Calu3 (cell line): ENCODE results near the gene TSPAN4. TPM values are rescaled to one million over a fixed set of nuclear protein-coding genes. Genes with fewer than 3 reads are reported as not detected.

Experiments used
- BruUV-seq: library from RNA; stranded (reverse); fragments of 400-500 nt; replicated peaks from 2 replicates; lab custom pipeline; 2021; lab: Mats Ljungman, UMichigan
- CTCF ChIA-PET: fragments of 300-600 bp; sonication (Branson Sonifier 250); formaldehyde crosslinking; loops from one replicate; lab custom pipeline; 2022; ENCODE audit warnings: antibody characterized with exemption; lab: Charles Lee
- DNase-seq: peaks from one replicate; pipeline ENCODE4 v3.0.0; 2022
- H3K27ac Mint-ChIP-seq: one replicate; pipeline ENCODE4 v1.8.0; 2022; ENCODE audit warnings: mixed read lengths; ENCODE audit not compliant: unreplicated experiment
- H3K27me3 Mint-ChIP-seq: one replicate; pipeline ENCODE4 v1.8.0; 2022; ENCODE audit warnings: mixed read lengths; ENCODE audit not compliant: unreplicated experiment
- H3K36me3 Mint-ChIP-seq: one replicate; pipeline ENCODE4 v1.8.0; 2022; ENCODE audit warnings: mild to moderate bottlenecking, moderate library complexity, mixed read lengths; ENCODE audit not compliant: insufficient read depth, unreplicated experiment
- H3K4me1 Mint-ChIP-seq: one replicate; pipeline ENCODE4 v1.8.0; 2022; ENCODE audit warnings: mild to moderate bottlenecking, low read depth, mixed read lengths; ENCODE audit not compliant: unreplicated experiment
- H3K4me3 Mint-ChIP-seq: one replicate; pipeline ENCODE4 v1.8.0; 2022; ENCODE audit warnings: mild to moderate bottlenecking, low read depth, moderate library complexity, mixed read lengths; ENCODE audit not compliant: unreplicated experiment
- H3K9me3 Mint-ChIP-seq: one replicate; pipeline ENCODE4 v1.8.0; 2022; ENCODE audit warnings: low read depth, mixed read lengths; ENCODE audit not compliant: unreplicated experiment
- intact Hi-C: fragments of 100-400 bp; cut with micrococcal nuclease; formaldehyde crosslinking; loops from one replicate; pipeline ENCODE4 v1.10.0; 2022; ENCODE audit not compliant: unreplicated experiment
- total RNA-seq: library from RNA; stranded (reverse); gene quantifications from 2 replicates; pipeline ENCODE4 v1.2.3, GENCODE V29; 2022
- TF ChIP-seq, protein P1 (sequence below): fragments of 200-600 bp; IDR thresholded peaks from one replicate; pipeline ENCODE4 v1.8.0; 2022; ENCODE audit warnings: antibody characterized with exemption; ENCODE audit not compliant: unreplicated experiment

TSPAN4 gene
- total RNA-seq, 1 experiment from 2014 or later, result 36.3 TPM

- BruUV-seq, result no TSS peak
- no peaks in the 10 kb centered on the region for H3K9me3 Mint-ChIP-seq
- intact Hi-C loops, result no loop called here
- H3K4me1 Mint-ChIP-seq, result peaks cover 9% of the 10 kb centered on the region
- H3K27me3 Mint-ChIP-seq, result no peaks in the 10 kb centered on the region
- CTCF ChIA-PET, result interaction anchor here (0.6 to 1.7 kb wide), 7 partner anchors 9 to 961 kb away, joined by 3 to 9 read pairs (median 5); partner anchors contain the start of genes RPLP2 and TSPAN4
- TF ChIP-seq, protein P1, sequence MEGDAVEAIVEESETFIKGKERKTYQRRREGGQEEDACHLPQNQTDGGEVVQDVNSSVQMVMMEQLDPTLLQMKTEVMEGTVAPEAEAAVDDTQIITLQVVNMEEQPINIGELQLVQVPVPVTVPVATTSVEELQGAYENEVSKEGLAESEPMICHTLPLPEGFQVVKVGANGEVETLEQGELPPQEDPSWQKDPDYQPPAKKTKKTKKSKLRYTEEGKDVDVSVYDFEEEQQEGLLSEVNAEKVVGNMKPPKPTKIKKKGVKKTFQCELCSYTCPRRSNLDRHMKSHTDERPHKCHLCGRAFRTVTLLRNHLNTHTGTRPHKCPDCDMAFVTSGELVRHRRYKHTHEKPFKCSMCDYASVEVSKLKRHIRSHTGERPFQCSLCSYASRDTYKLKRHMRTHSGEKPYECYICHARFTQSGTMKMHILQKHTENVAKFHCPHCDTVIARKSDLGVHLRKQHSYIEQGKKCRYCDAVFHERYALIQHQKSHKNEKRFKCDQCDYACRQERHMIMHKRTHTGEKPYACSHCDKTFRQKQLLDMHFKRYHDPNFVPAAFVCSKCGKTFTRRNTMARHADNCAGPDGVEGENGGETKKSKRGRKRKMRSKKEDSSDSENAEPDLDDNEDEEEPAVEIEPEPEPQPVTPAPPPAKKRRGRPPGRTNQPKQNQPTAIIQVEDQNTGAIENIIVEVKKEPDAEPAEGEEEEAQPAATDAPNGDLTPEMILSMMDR, result no peak
- peak overlapping the region; percentile 88 for H3K27ac Mint-ChIP-seq
- H3K4me3 Mint-ChIP-seq, result peak overlapping the region; percentile 77
- DNase-seq, result peak; percentile 93
- peaks cover 76% of the 10 kb centered on the region for H3K36me3 Mint-ChIP-seq
Measured at GRCh38 chr11:819129-819931, 23.3 kb upstream of the TSPAN4 start.

DNA sequence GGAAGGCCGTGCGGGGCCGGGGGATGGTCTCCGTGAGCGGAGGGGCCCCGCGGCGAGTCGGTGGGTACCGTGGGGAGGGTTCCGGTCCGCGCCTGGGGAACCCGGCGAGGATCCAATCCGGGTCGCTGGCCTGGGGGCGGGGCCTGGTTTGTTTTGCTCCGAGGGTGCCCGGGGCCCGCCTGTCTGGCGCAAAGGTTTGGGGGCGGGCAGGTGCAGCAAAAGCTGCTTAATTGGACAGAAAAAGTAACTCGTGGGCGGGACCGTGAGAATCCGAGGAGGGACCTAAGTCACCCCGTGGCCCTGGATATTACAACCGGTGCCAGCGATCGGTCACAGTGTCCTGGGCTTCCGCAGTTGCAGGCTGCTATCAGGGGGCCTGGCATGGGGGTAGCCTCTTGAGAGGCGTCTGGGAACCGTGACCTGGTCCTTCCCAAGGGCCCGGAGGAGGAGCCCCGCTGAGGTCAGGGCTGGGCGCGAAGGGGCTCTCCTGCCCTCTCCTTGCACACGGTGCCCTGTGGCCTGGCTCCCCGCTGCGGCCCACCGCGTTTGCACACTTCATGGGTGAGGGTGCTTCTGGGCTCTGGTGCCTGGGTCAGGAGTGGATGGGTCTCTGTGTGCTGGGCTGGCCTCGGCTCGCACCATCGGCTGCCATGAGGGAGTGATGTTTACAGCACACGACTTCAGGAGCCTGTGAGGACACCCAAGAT, 22.6 kb upstream of the TSPAN4 start:
- TF ChIP-seq, protein P1, result no peak
- no peaks in the 10 kb centered on the region for H3K27me3 Mint-ChIP-seq
- H3K9me3 Mint-ChIP-seq, result no peaks in the 10 kb centered on the region
- H3K4me1 Mint-ChIP-seq, result peaks cover 14% of the 10 kb centered on the region
- peak overlapping the region; percentile 77 for H3K4me3 Mint-ChIP-seq
- CTCF ChIA-PET, result interaction anchor here (0.7 to 1.7 kb wide), 6 partner anchors 9 to 24 kb away, joined by 3 to 9 read pairs (median 5); partner anchors contain the start of genes RPLP2 and TSPAN4
- DNase-seq, result peak; percentile 93
- H3K36me3 Mint-ChIP-seq, result peaks cover 76% of the 10 kb centered on the region
- peak overlapping the region; percentile 88 for H3K27ac Mint-ChIP-seq
- BruUV-seq, result TSS peak; percentile 47
- intact Hi-C loops, result no loop called here

- intact Hi-C loops, result no loop called here
- TF ChIP-seq, protein P1, result no peak
- H3K4me3 Mint-ChIP-seq, result peak overlapping the region; percentile 77
- peaks cover 20% of the 10 kb centered on the region for H3K4me1 Mint-ChIP-seq
- peaks cover 78% of the 10 kb centered on the region for H3K36me3 Mint-ChIP-seq
- no TSS peak for BruUV-seq
- H3K27ac Mint-ChIP-seq, result peak overlapping the region; percentile 88
- peak; percentile 87 for DNase-seq
- no peaks in the 10 kb centered on the region for H3K27me3 Mint-ChIP-seq
- H3K9me3 Mint-ChIP-seq, result no peaks in the 10 kb centered on the region
- CTCF ChIA-PET, result interaction anchor here (1.6 kb wide), 1 partner anchor 14 kb away, joined by 9 read pairs; no protein-coding TSS in a partner anchor
Measured at GRCh38 chr11:820655-821511, 21.8 kb upstream of the TSPAN4 start.
